ENCODE data around the gene GRSF1.
A peak's percentile ranks its signal among the peaks of the same experiment; 100 is the strongest.
"Not testable (repeated sequence)": the region's sequence is repeated elsewhere in the genome, so short reads cannot be mapped to it uniquely, and the experiment has no call there.

The GRSF1 gene

DNA sequence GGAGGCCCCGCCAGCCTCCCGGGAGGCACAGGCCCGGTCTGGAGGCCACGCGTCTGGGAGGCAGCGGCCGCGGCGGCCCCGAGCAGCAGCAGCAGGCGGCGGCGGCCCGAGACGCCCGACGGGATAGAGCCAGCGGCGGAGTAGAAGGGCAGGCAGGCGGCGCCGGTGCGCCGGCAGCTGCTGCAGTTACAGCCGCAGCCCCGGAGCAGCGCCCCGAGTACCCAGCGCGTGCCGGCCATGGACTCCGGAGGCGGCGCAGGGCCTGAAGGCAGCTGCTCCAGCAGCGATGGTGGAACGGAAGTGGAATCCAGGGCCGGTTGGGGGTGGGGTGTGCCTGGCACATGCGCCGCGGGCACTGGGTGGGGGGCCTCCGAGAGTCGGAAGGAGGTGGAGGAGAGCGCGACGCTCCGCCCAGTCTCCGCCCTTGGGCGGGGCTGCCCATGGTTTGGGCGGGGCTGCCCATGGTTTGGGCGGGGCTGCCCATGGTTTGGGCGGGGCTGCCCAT is at the start of gene GRSF1:
Gene GRSF1, minus strand, starts transcription at position 302 of the 505 bp plus-strand sequence. Its CDS starts 63 bp downstream, at position 239.
- DNase-seq, result peak; percentile 88

- no peak for DNase-seq
These were observed 45.5 kb upstream of the GRSF1 start for GRCh38 chr4:70885174-70885573.

DNA sequence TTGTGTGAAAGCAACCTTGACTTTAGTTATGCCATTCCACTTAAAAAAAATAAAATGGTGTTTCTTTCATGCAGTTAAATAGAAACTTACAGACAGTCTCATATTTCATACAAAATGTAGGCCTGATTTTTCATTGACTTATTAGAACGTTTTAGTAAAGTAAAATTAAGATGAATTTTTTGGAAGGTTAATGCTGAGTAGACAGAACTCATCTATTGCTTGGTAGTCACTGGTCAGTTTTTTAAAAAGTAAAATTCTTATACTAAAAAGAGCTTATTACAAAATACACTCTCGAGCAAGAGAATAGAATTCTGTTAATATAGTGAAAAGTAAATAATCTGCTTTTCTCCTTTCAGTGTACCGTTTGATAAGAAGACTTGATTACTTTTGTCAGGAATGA is 41.0 kb upstream of the GRSF1 start:
- no peak for DNase-seq

GRCh38 chr4:70877556-70877955 is 37.9 kb upstream of the GRSF1 start:
- DNase-seq, result no peak

DNA sequence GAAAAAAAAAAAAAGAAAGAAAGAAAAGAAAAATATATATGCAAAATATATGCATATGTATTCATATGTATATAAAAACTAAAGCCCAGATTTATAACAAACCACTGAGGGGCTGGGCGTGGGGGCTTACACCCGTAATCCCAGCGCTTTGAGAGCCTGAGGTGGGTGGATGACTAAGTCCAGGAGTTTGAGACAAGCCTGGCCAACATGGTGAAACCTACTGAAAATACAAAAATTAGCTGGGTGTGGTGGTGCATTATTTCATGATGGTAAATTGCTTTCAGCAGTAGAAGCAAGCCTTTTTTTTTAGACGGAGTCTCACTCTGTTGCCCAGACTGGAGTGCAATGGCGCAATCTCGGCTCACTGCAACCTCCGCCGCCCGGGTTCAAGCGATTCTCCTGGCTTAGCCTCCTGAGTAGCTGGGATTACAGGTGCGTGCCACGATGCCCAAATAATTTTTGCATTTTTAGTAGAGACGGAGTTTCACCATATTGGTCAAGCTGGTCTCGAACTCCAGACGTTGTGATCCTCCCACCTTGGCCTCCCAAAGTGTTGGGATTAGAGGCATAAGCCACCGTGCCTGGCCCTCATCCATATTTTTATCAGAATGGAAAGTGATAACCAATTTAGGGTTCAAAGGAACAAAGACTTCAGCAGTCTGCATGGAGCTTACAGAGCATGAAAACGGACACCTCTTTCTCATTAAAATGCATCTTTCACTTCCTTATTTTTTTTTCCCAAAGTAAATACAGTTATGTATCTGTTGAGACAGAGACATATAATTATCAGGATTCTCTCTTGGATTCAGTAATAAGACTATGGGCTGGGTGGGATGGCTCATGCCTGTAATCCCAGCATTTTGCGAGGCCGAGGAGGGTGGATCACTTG is 34.8 kb upstream of the GRSF1 start:
- no peak for DNase-seq

GRCh38 chr4:70873216-70873615 is 33.5 kb upstream of the GRSF1 start:
- no peak for DNase-seq

DNA sequence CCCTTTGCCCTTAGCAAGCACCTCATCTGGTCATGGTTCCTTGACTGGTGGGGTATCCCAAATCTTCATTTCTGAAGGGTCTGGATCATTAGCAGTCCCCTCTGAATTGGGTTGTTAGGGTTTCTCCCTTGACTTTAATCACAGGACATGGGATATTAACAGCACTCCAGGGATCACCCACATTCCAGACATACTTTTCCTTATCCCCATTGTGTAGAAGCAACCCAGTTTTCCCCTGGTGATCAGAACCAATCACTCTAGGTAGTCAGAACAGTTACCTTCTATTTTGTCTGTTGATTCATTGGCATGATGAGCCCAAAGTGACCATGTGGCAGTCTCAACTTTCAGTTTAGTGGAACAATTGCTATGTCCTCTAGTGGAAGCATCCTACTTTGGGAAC is 29.1 kb upstream of the GRSF1 start:
- no peak for DNase-seq

DNA sequence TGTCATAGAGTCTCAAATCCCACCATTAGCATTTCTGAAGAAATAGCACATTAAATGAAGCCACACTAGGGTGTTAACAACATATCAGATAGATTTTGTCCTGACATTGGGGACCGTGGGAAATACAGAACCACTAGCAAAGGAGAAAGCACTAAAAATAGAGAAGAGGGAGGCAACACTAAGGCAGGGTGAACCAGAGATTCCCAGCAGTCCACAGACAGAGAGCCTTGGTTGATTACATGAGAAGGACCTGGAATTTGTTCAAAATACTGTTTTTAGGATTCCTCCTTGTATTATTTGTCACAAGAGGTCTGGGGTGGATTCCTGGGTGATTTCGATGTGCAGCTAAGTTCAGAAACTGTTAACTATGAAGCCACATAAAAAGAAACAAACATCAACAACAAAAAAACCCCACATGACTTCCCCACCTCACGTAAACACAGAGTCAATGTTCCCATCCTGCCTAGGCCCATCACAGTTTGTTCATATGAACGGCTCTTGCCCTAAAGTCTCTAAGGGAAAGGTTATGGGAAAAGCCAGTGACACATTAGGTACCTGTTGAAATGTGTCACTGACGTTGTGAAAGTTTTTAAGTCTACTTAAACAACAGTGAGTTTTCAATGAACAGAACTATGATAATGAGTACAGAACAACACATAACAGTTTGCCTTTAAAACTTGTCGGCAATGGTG is 23.6 kb upstream of the GRSF1 start:
- no peak for DNase-seq

- no peak for DNase-seq
These were observed 19.4 kb upstream of the GRSF1 start for GRCh38 chr4:70859066-70859465.

GRCh38 chr4:70858454-70858853 is 18.8 kb upstream of the GRSF1 start:
- DNase-seq, result no peak

GRCh38 chr4:70855464-70855863 is 15.8 kb upstream of the GRSF1 start:
- DNase-seq, result no peak

DNA sequence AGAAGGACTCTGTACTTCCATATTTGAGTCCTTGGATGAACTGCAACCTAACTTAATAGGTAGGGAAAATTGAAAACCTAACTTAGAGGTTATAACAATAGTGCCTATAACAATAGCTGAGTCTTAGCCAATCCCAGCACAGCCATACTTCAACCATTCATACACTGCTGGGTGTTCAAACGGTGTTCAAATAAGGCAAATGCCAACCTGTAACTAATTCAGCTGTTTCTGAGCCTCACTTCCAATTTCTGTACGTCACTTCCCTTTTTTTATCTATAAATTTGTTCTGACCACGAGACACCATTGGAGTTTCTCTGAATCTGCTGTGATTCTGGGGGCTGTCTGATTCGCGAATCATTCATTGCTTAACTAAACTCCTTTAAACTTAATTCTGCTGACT is 9.6 kb upstream of the GRSF1 start:
- DNase-seq, result no peak

DNA sequence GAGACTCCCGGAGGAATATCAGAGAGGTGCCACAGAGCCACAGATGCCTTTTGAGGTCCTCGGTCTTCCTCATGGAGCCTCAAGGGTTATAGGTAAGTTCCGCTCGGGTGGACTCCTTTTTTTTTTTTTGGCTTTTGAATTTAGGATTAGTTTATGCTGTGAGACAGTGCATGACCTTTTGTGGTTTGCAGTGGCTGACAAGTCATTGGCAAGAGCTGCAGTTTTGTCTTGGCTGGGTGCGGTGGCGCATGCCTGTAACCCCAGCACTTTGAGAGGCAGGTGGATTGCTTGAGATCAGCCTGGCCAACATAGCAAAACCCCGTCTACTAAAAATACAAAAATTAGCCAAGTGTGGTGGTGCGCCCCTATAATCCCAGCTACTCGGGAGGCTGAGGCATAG is 4.5 kb upstream of the GRSF1 start:
- no peak for DNase-seq

- no peak for DNase-seq
These were observed 3.2 kb upstream of the GRSF1 start for GRCh38 chr4:70842761-70843435.

DNA sequence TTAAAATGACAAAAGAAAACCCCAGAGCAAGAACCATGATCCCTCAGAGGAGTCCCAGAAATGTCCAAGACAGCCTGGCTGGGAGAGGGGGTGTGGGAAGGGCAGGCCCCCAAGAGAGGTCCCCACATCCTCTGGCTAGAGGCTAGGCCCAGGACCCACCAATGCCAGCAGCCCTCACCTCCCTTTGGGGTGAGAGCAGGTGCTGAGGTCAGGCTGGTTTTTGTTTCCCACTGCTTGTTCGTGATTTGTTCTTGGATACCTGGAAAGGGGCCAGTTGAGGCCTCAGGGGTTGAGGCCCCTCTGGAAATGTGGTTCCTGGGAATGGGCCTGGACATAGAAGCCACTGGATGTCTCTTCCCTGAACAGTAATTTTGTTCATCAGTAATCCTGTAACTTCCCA is 2.3 kb upstream of the GRSF1 start:
- no peak for DNase-seq

GRCh38 chr4:70841211-70841610 is 1.5 kb upstream of the GRSF1 start:
- no peak for DNase-seq

DNA sequence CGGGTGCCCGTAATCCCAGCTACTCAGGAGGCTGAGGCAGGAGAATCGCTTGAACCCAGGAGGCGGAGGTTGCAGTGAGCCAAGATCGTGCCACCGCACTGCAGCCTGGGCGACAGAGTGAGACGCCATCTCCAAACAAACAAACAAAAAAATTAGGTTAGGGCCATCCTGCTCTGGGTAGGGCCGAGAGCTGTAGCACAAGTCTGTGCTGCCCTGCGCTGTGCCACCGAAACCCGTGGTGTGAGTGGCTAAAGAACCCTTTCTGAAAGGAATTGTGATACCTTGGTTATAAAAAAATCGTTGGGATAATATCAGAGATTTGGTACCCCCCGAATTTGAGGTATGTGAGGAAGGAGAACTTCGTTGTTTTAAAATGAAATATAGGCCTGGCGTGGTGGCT is 941 bp upstream of the GRSF1 start:
- not testable (repeated sequence) for DNase-seq

DNA sequence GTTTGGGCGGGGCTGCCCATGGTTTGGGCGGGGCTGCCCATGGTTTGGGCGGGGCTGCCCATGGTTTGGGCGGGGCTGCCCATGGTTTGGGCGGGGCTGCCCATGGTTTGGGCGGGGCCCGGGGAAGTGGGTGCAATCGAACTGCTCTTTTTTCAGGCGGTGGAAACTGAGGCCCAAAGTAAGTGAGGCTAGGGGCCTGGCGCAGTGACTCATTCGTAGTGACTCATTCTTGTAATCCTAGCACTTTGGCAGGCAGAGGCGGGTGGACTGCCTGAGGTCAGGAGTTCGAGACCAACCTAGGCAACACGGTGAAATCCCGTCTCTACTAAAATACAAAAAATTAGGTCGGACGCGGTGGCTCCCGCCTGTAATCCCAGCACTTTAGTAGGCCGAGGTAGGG is 447 bp upstream of the GRSF1 start:
- peak; percentile 48 for DNase-seq

DNA sequence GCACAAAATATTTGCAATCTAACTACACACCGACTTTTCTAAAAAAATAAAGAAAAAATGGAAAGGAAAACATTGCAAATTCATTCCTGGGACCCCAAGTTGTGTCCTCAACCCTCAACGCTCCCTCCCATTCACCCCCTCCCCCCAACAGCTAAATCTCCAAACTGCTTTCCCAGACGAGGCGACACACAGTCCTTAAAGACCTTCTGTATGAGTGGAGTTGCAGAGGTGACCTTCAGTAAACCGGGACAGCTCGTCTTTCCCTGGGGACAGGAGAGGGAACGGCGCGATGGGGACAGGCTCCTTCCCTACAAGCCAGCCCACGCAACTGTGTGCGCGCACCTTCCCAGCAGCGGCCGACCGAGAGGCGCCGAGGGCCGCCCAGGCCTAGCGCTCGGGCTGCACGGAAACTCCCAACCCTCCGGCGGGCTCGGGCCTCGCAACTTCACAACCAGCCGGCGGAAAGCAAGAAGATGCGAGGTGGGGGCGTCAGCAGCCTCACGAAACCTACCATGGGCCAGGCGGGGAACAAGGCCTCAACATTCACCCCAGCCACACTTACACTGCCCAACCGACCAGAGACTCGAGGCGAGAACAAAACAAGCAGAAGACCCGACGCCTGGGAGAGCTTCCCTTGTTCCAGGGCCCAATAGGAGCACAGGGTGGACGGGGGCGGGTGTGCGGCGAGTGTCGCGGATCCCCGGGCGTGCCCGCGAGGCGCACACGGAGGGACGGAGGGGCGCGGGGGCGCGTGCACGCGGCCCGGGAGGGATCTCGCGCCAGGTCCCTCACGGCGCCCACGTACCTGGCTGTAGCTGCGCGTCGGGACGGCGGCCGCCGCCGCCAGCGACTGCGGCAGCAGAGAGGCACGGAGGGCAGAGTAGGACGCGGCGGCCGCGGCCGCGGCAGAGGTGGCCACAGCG is 763 bp downstream of the GRSF1 start:
- peak; percentile 45 for DNase-seq

- DNase-seq, result no peak
These were observed 1.5 kb downstream of the GRSF1 start for GRCh38 chr4:70838204-70838603.

- no peak for DNase-seq
These were observed 3.6 kb downstream of the GRSF1 start for GRCh38 chr4:70836081-70836480.

DNA sequence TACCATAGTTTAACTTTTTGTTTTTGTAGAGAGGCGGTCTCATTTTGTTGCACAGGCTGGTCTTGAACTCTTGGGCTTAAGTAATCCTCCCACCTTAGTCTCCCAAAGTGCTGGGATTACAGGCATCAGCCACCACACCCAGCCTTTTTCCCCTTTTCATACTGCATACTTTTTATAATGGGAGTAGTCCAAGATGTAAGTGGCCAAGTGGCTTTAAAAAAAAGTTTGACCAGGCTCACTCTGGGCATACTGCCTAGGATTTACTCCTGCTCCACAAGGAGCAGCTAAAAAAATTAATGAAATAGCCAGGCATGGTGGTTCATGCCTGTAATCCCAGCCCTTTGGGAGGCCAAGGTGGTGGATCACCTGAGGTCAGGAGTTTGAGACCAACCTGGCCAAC is 6.0 kb downstream of the GRSF1 start:
- no peak for DNase-seq
